Osteocyte (in vitro differentiated cells): Measurements from ENCODE around the gene FGF14. TPM values are rescaled to one million over a fixed set of nuclear protein-coding genes. Genes with fewer than 3 reads are reported as not detected.

ENCODE experiments used
- DNase-seq: peaks from one replicate; pipeline ENCODE4 v3.0.0; 2021; ENCODE audit warnings: mixed read lengths; ENCODE audit not compliant: unreplicated experiment; ENCODE audit errors: extremely low spot score
- H3K27ac Mint-ChIP-seq: one replicate; pipeline ENCODE4 v1.8.0; 2021; ENCODE audit warnings: mild to moderate bottlenecking, mixed read lengths; ENCODE audit not compliant: unreplicated experiment
- H3K27me3 Mint-ChIP-seq: one replicate; pipeline ENCODE4 v1.8.0; 2021; ENCODE audit warnings: mixed read lengths; ENCODE audit not compliant: unreplicated experiment
- H3K36me3 Mint-ChIP-seq: one replicate; pipeline ENCODE4 v1.8.0; 2021; ENCODE audit warnings: mixed read lengths; ENCODE audit not compliant: unreplicated experiment
- H3K4me1 Mint-ChIP-seq: one replicate; pipeline ENCODE4 v1.8.0; 2021; ENCODE audit warnings: mixed read lengths; ENCODE audit not compliant: unreplicated experiment
- H3K4me3 Mint-ChIP-seq: one replicate; pipeline ENCODE4 v1.8.0; 2021; ENCODE audit warnings: mild to moderate bottlenecking, moderate library complexity, mixed read lengths; ENCODE audit not compliant: unreplicated experiment
- H3K9me3 Mint-ChIP-seq: one replicate; pipeline ENCODE4 v1.8.0; 2021; ENCODE audit warnings: mixed read lengths; ENCODE audit not compliant: unreplicated experiment
- total RNA-seq: library from RNA; stranded (reverse); gene quantifications from 2 replicates; pipeline ENCODE4 v1.2.1, GENCODE V29; 2021
- TF ChIP-seq, protein P1 (sequence below): fragments of 200-600 bp; sonication (generic); IDR thresholded peaks from 2 replicates; pipeline ENCODE4 v1.5.0; 2021; ENCODE audit warnings: antibody characterized with exemption, mild to moderate bottlenecking, moderate library complexity

Gene FGF14
- total RNA-seq, 1 donor from 2014 or later, result 0.24 TPM

DNA sequence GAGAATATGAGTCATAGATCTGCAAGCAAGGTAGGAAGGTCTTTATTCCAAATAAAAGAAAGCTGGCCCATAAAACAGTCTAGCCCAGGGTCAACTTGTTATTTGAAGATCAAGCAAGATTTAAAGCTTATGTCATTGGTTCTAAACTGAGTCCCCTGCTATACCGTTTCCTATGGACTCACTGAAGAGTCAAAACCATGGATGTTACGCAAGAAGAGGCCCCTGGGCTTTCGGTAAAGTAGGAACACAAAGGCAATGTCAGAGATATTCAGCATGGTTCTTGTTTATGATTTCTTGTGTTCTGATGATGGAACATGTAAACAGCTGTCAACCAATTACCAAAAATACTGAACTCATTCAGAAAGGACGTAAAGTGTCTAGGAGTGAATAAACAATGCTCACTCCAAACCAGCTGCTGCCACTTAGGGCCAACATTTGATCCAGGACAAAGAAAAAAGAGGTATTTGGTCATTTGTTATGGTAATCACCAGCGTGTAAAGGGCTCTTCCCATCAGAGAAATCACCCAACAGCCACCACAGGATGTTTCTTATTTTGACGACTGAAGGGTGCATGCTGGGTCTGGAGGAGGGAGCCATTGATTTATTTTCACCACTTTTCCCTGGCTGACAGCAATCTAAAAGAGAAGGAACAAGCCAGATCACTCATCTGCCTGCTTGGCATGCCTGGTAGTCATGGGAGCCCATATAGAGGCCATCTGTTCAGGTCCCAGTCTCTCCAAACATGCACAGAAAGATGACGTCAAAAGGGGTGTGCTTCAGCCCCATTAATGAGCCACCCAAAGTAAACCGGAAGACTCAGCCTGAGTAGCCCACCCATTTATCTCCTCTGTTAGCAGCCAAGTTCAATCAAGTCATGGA lies 68.3 kb downstream of the FGF14 start:
- no peaks in the 10 kb centered on the region for H3K36me3 Mint-ChIP-seq
- no peaks in the 10 kb centered on the region for H3K4me1 Mint-ChIP-seq
- no peak overlapping the region for H3K4me3 Mint-ChIP-seq
- peaks cover 15% of the 10 kb centered on the region for H3K27me3 Mint-ChIP-seq
- H3K27ac Mint-ChIP-seq, result no peak overlapping the region
- H3K9me3 Mint-ChIP-seq, result no peaks in the 10 kb centered on the region
- TF ChIP-seq, protein P1, sequence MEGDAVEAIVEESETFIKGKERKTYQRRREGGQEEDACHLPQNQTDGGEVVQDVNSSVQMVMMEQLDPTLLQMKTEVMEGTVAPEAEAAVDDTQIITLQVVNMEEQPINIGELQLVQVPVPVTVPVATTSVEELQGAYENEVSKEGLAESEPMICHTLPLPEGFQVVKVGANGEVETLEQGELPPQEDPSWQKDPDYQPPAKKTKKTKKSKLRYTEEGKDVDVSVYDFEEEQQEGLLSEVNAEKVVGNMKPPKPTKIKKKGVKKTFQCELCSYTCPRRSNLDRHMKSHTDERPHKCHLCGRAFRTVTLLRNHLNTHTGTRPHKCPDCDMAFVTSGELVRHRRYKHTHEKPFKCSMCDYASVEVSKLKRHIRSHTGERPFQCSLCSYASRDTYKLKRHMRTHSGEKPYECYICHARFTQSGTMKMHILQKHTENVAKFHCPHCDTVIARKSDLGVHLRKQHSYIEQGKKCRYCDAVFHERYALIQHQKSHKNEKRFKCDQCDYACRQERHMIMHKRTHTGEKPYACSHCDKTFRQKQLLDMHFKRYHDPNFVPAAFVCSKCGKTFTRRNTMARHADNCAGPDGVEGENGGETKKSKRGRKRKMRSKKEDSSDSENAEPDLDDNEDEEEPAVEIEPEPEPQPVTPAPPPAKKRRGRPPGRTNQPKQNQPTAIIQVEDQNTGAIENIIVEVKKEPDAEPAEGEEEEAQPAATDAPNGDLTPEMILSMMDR, result no peak
- DNase-seq, result no peak

DNA sequence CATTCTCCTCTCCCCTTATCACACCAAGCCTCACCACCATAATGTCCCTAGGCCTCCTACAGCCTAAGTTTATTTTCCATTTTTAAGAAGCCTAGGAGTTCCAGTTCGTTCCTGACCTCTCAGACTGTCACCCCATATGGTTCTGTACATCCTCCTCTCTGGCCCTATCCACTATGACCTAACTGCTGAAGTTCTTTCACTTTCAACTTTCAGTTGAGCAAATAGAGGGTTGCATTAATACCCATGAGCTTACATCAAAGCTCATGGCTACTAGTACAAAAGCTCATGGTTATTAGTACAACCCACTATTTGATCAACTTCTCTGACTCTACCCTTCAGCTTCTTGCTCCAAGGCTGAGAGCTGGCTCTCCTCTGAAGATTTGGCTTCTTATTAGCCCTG lies 72.9 kb downstream of the FGF14 start:
- Mint-ChIP-seq H3K27ac (no peak overlapping the region), H3K4me1 (no peaks in the 10 kb centered on the region), H3K36me3 (no peaks in the 10 kb centered on the region), H3K27me3 (peaks cover 11% of the 10 kb centered on the region), H3K4me3 (no peak overlapping the region), H3K9me3 (no peaks in the 10 kb centered on the region)
- no peak for DNase-seq
- TF ChIP-seq, protein P1, result no peak

DNA sequence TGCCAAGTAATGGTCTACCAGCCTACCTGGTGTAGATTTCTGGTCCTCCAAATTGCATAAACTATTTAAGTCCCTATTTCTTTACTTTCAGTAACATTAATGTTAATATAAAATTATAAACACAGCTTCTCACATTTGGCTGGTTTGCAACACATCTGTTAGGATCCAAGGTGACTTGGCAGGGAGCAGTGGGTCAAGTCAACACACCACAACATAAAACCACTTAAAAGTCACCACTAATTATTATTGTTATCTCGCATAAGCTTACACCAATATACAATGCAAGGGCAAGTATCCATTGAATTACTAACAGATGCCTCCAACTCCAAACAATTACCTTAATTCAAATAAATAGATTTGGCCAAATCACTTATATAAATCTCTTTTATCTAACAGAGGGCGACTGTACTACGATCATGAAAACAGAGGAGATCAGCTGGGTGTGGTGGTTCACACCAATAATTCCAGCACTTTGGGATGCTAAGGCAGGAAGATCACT lies 74.7 kb downstream of the FGF14 start:
- H3K4me1 Mint-ChIP-seq, result no peaks in the 10 kb centered on the region
- H3K36me3 Mint-ChIP-seq, result no peaks in the 10 kb centered on the region
- no peak overlapping the region for H3K4me3 Mint-ChIP-seq
- H3K9me3 Mint-ChIP-seq, result no peaks in the 10 kb centered on the region
- DNase-seq, result no peak
- H3K27me3 Mint-ChIP-seq, result peaks cover 11% of the 10 kb centered on the region
- H3K27ac Mint-ChIP-seq, result no peak overlapping the region
- TF ChIP-seq, protein P1, result no peak

DNA sequence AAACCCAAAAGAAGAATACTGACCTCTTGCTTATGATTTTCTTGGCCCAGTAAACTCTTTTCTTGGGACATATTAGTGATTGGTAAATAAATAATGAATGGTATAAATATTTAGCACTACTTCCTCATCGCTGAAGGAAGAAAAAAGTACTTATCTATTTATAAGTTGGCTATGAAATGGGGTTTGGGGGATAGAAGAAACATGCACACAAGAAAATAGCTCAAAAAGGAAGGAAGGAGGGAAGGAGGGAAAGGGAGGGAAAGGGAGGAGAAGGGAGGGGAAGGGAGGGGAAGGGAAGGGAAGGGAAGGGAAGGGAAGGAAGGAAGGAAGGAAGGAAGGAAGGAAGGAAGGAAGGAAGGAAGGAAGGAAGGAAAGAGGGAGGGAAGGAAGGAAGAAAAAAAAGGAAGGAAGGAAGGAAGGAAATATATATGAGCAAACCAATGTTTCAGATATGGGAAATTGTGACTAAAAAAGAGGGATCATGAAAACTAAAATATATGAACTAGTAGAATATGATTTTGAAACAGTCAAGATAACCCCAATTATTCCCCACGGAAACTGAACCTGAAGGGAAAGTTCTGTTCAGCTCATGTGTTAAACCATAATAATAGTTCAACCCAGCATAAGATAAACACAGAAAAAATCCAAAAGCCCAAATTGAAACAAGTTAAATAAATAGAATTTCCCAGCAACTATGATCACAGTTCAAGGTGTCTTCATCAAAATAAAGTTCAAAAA lies 75.3 kb downstream of the FGF14 start:
- TF ChIP-seq, protein P1, result no peak
- no peaks in the 10 kb centered on the region for H3K9me3 Mint-ChIP-seq

DNA sequence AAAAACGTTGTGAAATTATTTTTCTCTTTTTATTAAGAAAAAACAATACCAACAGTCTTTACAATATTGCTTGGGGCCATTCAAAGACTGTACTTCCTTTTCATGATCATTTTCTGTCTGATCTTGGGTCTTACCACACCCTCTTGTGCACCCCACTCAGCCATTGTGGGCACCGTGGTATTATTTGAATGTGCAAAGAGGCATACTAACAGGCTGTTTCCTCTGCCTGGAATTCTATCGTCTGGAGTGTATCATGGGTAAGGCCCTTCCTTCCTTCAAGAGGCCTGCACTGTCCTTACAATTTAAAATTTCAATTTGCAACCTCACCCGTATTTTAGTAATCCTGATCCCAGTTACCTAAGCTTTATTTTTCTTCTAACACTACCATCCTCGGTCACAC lies 76.5 kb downstream of the FGF14 start:
- Mint-ChIP-seq H3K27me3 (peaks cover 6% of the 10 kb centered on the region), H3K4me3 (no peak overlapping the region), H3K9me3 (no peaks in the 10 kb centered on the region), H3K4me1 (no peaks in the 10 kb centered on the region), H3K27ac (no peak overlapping the region), H3K36me3 (no peaks in the 10 kb centered on the region)
- no peak for DNase-seq
- TF ChIP-seq, protein P1, result no peak

More for the DNA sequence above, 75.3 kb downstream of the FGF14 start:
- no peak overlapping the region for H3K27ac Mint-ChIP-seq
- no peak for DNase-seq
- H3K36me3 Mint-ChIP-seq, result no peaks in the 10 kb centered on the region
- no peak overlapping the region for H3K4me3 Mint-ChIP-seq
- H3K27me3 Mint-ChIP-seq, result peaks cover 9% of the 10 kb centered on the region
- no peaks in the 10 kb centered on the region for H3K4me1 Mint-ChIP-seq
